Stomach smooth muscle (tissue), 2 donors: ENCODE data around the gene SGMS1.

ENCODE experiments used
- H3K27ac ChIP-seq: one replicate; pipeline ENCODE4 v1.7.0; 2013; ENCODE audit warnings: mild to moderate bottlenecking, low read length, inconsistent platforms
- H3K27me3 ChIP-seq, 2 donors: one replicate each; pipeline ENCODE4 v1.7.0; 2013; ENCODE audit warnings: low read length in 2 of 2; ENCODE audit not compliant: insufficient read depth in 2 of 2, control insufficient read depth in 1 of 2
- H3K36me3 ChIP-seq, 2 donors: one replicate each; pipeline ENCODE4 v1.7.0; 2013; ENCODE audit warnings: low read length in 2 of 2; ENCODE audit not compliant: control insufficient read depth in 2 of 2, insufficient read depth in 2 of 2
- H3K4me1 ChIP-seq: one replicate; pipeline ENCODE4 v1.7.0; 2013; ENCODE audit warnings: low read length; ENCODE audit not compliant: control insufficient read depth, insufficient read depth
- H3K4me3 ChIP-seq, 2 donors: one replicate each; pipeline ENCODE4 v1.7.0; 2013; ENCODE audit warnings: low read length in 2 of 2
- H3K9ac ChIP-seq, 2 donors: one replicate each; pipeline ENCODE4 v1.7.0; 2013; ENCODE audit warnings: low read length in 2 of 2, mild to moderate bottlenecking in 1 of 2
- H3K9me3 ChIP-seq, 2 donors: one replicate each; pipeline ENCODE4 v1.7.0; 2013; ENCODE audit warnings: low read length in 2 of 2; ENCODE audit not compliant: control insufficient read depth in 2 of 2
- donor health status: healthy.
- donor health status: Pancreatic carcinoma.

SGMS1 gene

GRCh38 chr10:50291261-50291850 lies 332.4 kb downstream of the SGMS1 start:
- Histone ChIP-seq H3K9ac (no peak overlapping the region), H3K36me3 (no peaks in the 10 kb centered on the region), H3K27me3 (no peaks in the 10 kb centered on the region), H3K27ac (no peak overlapping the region), H3K9me3 (no peaks in the 10 kb centered on the region), H3K4me3 (no peak overlapping the region), H3K4me1 (no peaks in the 10 kb centered on the region)

DNA sequence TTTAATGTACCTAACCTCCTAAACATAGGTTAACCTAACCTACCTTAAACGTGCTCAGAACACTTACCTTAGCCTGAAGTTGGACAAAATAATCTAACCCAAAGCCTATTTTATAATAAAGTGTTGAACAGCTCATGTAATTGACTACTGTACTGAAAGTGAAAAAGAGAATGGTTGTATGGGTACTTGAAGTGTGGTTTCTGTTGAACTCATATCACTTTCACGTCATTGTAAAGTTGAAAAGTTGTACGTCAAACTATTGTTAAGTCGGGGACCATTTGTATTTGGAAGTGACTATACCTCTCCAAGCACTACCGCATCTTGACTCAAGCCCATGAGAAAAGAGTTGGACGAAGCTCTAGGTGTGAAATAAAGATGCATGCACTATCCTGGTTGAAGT lies 334.6 kb downstream of the SGMS1 start:
- no peak overlapping the region for H3K4me3 ChIP-seq
- H3K27me3 ChIP-seq = no peaks in the 10 kb centered on the region
- no peak overlapping the region for H3K27ac ChIP-seq
- no peak overlapping the region for H3K9ac ChIP-seq
- H3K36me3 ChIP-seq = no peaks in the 10 kb centered on the region
- H3K9me3 ChIP-seq = no peaks in the 10 kb centered on the region
- no peaks in the 10 kb centered on the region for H3K4me1 ChIP-seq

DNA sequence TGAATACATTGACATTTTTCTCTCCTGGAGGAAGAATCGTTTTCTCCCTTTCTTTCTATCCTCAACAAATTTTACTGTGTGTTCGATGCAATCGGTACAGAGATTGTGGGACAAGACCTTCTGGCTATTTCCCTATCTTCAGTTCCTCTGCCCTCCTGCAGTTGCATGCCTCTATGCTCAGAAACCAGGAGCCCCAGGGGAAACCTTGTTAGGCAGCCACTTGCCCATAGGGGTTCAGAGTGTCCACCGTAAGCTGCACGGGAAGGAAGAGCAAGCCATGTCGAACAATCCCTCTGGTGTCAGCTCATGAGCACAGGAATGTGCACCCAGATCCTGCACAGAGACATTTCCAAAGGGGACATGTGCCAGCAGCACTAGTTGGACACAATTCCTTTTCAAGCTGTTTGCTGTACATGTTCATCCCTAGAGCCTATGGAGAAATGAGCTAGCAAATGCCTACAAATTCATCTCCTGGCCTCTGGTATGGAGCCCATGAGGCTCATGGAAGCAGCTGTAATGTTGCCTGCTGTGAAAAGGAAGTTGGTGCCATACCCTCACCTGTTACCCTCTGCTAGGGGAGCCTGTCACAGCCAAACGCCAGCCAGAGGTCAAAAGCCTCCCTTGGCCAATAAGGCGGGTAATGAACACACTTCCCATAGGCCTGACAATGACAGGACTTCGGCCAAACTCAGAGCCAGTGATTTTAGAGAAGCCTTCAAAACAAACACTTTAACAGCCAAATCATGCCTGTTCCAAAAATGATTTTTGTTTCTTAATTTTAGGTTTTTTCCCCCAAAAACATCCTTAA lies 336.6 kb downstream of the SGMS1 start:
- H3K27ac ChIP-seq = no peak overlapping the region

DNA sequence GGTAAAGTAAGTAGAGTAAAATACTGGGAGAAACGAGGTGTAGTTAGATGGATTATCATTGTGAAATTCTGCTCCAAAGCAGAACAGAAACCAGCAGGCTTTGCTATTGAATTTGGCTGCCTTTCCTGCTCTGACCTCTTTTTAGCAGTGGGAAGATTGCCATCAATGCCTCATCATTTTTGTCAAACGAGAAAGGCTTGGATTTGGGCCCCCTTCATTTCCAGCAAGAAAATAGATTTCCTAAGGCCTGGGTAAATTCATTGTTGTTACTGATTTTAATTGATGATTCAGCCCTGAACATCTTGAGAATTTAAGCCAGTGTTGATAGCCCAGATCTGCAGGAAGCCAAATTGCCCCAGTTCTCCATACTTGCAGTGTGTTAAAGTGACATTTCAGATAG lies 337.2 kb downstream of the SGMS1 start:
- no peaks in the 10 kb centered on the region for H3K27me3 ChIP-seq
- H3K9me3 ChIP-seq = no peaks in the 10 kb centered on the region
- H3K36me3 ChIP-seq = no peaks in the 10 kb centered on the region
- H3K4me1 ChIP-seq = no peaks in the 10 kb centered on the region
- H3K4me3 ChIP-seq = no peak overlapping the region
- H3K9ac ChIP-seq = no peak overlapping the region
- no peak overlapping the region for H3K27ac ChIP-seq

More for the DNA sequence above, 336.6 kb downstream of the SGMS1 start:
- Histone ChIP-seq H3K9me3 (no peaks in the 10 kb centered on the region), H3K36me3 (no peaks in the 10 kb centered on the region), H3K27me3 (no peaks in the 10 kb centered on the region), H3K4me1 (no peaks in the 10 kb centered on the region), H3K4me3 (no peak overlapping the region), H3K9ac (no peak overlapping the region)

GRCh38 chr10:50281967-50282522 lies 341.7 kb downstream of the SGMS1 start:
- no peaks in the 10 kb centered on the region for H3K36me3 ChIP-seq
- no peaks in the 10 kb centered on the region for H3K4me1 ChIP-seq
- no peak overlapping the region for H3K4me3 ChIP-seq
- H3K27ac ChIP-seq = no peak overlapping the region
- no peaks in the 10 kb centered on the region for H3K9me3 ChIP-seq
- no peaks in the 10 kb centered on the region for H3K27me3 ChIP-seq
- no peak overlapping the region for H3K9ac ChIP-seq

GRCh38 chr10:50281210-50281966 lies 342.4 kb downstream of the SGMS1 start:
- Histone ChIP-seq H3K9ac (no peak overlapping the region), H3K4me3 (no peak overlapping the region), H3K27me3 (no peaks in the 10 kb centered on the region), H3K4me1 (no peaks in the 10 kb centered on the region), H3K36me3 (no peaks in the 10 kb centered on the region), H3K27ac (no peak overlapping the region), H3K9me3 (no peaks in the 10 kb centered on the region)

DNA sequence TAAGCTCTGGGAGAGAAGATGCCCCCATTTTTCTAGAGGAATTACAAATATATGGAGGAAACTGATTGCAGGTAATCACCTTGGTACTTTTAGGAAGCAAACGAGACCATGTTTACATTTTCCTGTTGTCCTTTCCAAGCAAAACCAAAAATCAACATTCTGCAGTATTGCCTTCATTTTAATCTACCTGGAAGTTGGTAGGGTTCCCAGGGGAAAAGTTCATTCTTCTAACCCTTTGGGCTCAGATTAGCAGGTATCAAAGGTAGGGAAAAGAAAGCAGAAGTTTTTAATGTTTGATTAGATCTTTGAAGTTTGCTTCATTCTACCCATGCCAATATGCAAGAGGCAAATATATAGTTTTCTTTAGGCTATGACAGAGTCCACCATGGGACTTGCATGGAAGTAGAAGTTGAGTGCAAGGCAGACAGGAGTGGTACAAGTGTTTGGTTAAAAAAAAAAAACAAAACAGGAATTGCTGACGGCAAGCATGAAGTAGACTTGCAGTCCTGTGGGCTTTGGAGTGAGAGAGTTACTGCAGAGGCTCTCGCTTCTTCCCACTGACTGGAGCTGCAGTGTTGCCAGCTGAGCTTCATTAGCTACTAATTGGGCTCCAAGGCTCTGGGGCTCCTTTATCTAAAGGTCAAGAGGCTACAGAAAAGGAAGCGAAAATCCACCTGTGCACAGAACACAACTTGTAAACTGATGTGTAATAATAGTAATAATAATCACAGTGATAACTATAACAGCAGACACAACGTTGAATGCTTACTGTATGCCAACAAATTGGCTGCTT lies 343.5 kb downstream of the SGMS1 start:
- no peak overlapping the region for H3K4me3 ChIP-seq
- H3K9ac ChIP-seq = no peak overlapping the region
- no peak overlapping the region for H3K27ac ChIP-seq
- H3K4me1 ChIP-seq = no peaks in the 10 kb centered on the region
- no peaks in the 10 kb centered on the region for H3K36me3 ChIP-seq
- H3K9me3 ChIP-seq = no peaks in the 10 kb centered on the region
- no peaks in the 10 kb centered on the region for H3K27me3 ChIP-seq

DNA sequence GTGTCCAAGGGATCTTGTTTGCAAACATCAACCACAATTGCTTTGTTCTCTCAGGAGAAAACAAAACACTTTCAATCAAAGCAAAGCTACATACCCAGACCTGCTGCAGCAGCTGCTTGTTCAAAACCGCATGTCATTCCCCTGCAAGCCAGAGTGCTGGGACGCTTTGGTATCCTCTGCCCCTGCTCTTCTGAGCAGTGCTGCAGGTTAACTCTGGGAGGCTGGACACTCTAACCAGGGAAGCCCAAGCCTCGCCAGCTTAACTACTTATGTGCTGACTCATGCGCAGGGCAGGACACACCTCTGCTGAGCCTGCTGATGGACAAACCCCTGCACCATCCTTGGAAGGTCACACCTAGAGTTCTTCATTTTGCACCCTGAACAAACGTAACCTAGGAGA lies 344.3 kb downstream of the SGMS1 start:
- H3K36me3 ChIP-seq = no peaks in the 10 kb centered on the region
- H3K9me3 ChIP-seq = no peaks in the 10 kb centered on the region
- no peaks in the 10 kb centered on the region for H3K27me3 ChIP-seq
- no peak overlapping the region for H3K4me3 ChIP-seq
- no peak overlapping the region for H3K9ac ChIP-seq
- no peaks in the 10 kb centered on the region for H3K4me1 ChIP-seq
- H3K27ac ChIP-seq = no peak overlapping the region

GRCh38 chr10:50275650-50276235 lies 348.0 kb downstream of the SGMS1 start:
- H3K4me1 ChIP-seq = no peaks in the 10 kb centered on the region
- no peaks in the 10 kb centered on the region for H3K36me3 ChIP-seq
- H3K27ac ChIP-seq = no peak overlapping the region
- no peak overlapping the region for H3K4me3 ChIP-seq
- no peaks in the 10 kb centered on the region for H3K9me3 ChIP-seq
- H3K27me3 ChIP-seq = no peaks in the 10 kb centered on the region
- H3K9ac ChIP-seq = no peak overlapping the region

- no peak overlapping the region for H3K4me3 ChIP-seq
Observed at GRCh38 chr10:50272531-50272930, 351.2 kb downstream of the SGMS1 start.

More at GRCh38 chr10:50272531-50272930, 351.2 kb downstream of the SGMS1 start:
- no peaks in the 10 kb centered on the region for H3K36me3 ChIP-seq
- no peak overlapping the region for H3K27ac ChIP-seq
- no peaks in the 10 kb centered on the region for H3K4me1 ChIP-seq
- no peak overlapping the region for H3K9ac ChIP-seq
- no peaks in the 10 kb centered on the region for H3K9me3 ChIP-seq
- H3K27me3 ChIP-seq = no peaks in the 10 kb centered on the region
